Brain microvascular endothelial cell (primary cell): ENCODE measurements around the gene SNRNP200.

Source experiments
- DNase-seq: peaks from one replicate; pipeline ENCODE4 v3.0.0-alpha.2; 2020
- H3K27ac ChIP-seq: fragments of 250-450 bp; sonication (Bioruptor Pico); 2 replicates; pipeline ENCODE4 v1.5.1; 2020; ENCODE audit warnings: mild to moderate bottlenecking, moderate library complexity
- H3K27me3 ChIP-seq: fragments of 250-450 bp; sonication (Bioruptor Pico); replicated peaks from 2 replicates; pipeline ENCODE4 v1.5.1; 2020; ENCODE audit warnings: mild to moderate bottlenecking
- H3K36me3 ChIP-seq: fragments of 250-450 bp; sonication (Bioruptor Pico); replicated peaks from 2 replicates; pipeline ENCODE4 v1.5.1; 2020; ENCODE audit warnings: mild to moderate bottlenecking
- H3K4me3 ChIP-seq: 2 replicates; pipeline ENCODE4 v1.5.1; 2011; ENCODE audit warnings: low read depth, mild to moderate bottlenecking, control low read depth, low read length, moderate library complexity
- CTCF ChIP-seq: IDR thresholded peaks from 2 replicates; pipeline ENCODE4 v1.5.1; 2011; ENCODE audit warnings: low read depth, mild to moderate bottlenecking, moderate library complexity, low read length, control low read depth, inconsistent platforms; ENCODE audit errors: missing control alignments
- in situ Hi-C: cut with HindIII; loops from 2 replicates; pipeline ENCODE4 v1.10.0; 2017; ENCODE audit warnings: low sequenced_read_pairs, low pct_ligation_motif_present

The SNRNP200 gene

GRCh38 chr2:96271995-96272394 is 33.4 kb downstream of the SNRNP200 start:
- H3K4me3 ChIP-seq: no peak overlapping the region
- no peak overlapping the region for H3K27ac ChIP-seq
- DNase-seq: no peak
- no peaks in the 10 kb centered on the region for H3K27me3 ChIP-seq
- H3K36me3 ChIP-seq: peaks cover 45% of the 10 kb centered on the region
- TF ChIP-seq CTCF: no peak
- in situ Hi-C loops: no loop called here

- Histone ChIP-seq H3K27ac (no peak overlapping the region), H3K4me3 (peak overlapping the region; percentile 93)
- in situ Hi-C loops: no loop called here
These were observed 38.0 kb downstream of the SNRNP200 start for GRCh38 chr2:96267159-96267971.

DNA sequence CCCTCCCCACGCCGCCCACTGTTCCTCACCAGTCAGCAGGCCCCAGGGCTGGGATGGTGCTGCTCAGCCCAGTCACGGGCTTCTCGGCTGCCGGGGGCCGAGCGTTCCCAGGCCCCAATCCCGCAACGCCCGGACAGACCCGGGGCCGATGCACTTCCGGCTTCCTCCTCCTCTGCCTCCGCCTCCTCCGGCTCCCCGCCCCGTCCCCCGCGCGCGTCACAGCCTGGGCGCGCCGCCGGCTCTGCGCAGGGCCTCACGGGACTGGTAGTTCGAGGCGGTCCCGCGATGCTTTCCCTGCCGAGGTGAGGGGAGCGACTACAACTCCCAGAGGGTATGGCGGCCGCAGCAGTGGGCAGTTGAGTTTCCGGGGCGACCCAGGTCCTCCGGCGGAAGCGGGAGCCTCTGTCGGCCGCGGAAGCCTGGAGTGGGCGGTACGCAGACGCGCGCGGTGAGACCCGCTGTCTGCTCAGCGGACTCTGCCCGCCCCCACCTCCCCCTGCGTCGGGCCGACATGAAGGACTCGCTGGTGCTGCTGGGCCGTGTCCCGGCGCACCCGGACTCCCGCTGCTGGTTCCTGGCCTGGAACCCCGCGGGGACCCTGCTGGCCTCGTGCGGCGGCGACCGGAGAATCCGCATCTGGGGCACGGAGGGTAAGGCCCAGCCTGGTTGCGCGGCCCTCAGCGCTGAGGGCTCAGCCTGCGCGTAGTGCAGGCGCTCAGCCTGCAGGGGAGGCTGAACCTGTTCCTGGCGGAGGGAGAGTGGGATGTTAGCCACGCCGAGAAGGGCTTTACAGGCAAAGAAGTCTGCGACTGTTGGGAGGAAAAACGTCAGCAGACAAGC is 39.3 kb downstream of the SNRNP200 start, which contains the start of the genes CIAO1 and TMEM127:
CIAO1 (plus strand) TSS at position 386 of the 840 bp plus-strand sequence; CDS start at position 512, 126 bp downstream.
TMEM127 (minus strand) TSS at position 158 of the 840 bp plus-strand sequence. CDS start 616 bp downstream, outside the sequence.
- Histone ChIP-seq H3K27me3 (no peaks in the 10 kb centered on the region), H3K27ac (peak within 1 kb of the TSS; percentile 70), H3K36me3 (peaks cover 16% of the 10 kb centered on the region), H3K4me3 (peak within 1 kb of the TSS; percentile 93)
- DNase-seq: peak; percentile 98
- in situ Hi-C loops: no loop called here
- TF ChIP-seq CTCF: peak; percentile 56

More at GRCh38 chr2:96267159-96267971, 38.0 kb downstream of the SNRNP200 start:
- peak; percentile 70 for TF ChIP-seq CTCF
- Histone ChIP-seq H3K36me3 (peaks cover 20% of the 10 kb centered on the region), H3K27me3 (no peaks in the 10 kb centered on the region)
- DNase-seq: no peak

GRCh38 chr2:96265349-96265839 is 40.0 kb downstream of the SNRNP200 start:
- Histone ChIP-seq H3K36me3 (peaks cover 14% of the 10 kb centered on the region), H3K4me3 (peak overlapping the region; percentile 93), H3K27ac (peak overlapping the region; percentile 70), H3K27me3 (no peaks in the 10 kb centered on the region)
- in situ Hi-C loops: no loop called here
- no peak for TF ChIP-seq CTCF
- DNase-seq: no peak

GRCh38 chr2:96264656-96265348 is 40.5 kb downstream of the SNRNP200 start:
- peak; percentile 74 for TF ChIP-seq CTCF

More at GRCh38 chr2:96264656-96265348, 40.5 kb downstream of the SNRNP200 start:
- H3K4me3 ChIP-seq: peak overlapping the region; percentile 93
- in situ Hi-C loops: no loop called here
- H3K36me3 ChIP-seq: peaks cover 14% of the 10 kb centered on the region
- no peak overlapping the region for H3K27ac ChIP-seq
- DNase-seq: peak; percentile 46
- no peaks in the 10 kb centered on the region for H3K27me3 ChIP-seq
